NCI-H1436 treated with DMSO at 0.1 percent for 48 hours (cell line): Measurements from ENCODE around the gene PSAP.

ENCODE experiments used
- DNase-seq: peaks from one replicate; lab custom pipeline; 2025; lab: John Stamatoyannopoulos, UW

Gene PSAP

DNA sequence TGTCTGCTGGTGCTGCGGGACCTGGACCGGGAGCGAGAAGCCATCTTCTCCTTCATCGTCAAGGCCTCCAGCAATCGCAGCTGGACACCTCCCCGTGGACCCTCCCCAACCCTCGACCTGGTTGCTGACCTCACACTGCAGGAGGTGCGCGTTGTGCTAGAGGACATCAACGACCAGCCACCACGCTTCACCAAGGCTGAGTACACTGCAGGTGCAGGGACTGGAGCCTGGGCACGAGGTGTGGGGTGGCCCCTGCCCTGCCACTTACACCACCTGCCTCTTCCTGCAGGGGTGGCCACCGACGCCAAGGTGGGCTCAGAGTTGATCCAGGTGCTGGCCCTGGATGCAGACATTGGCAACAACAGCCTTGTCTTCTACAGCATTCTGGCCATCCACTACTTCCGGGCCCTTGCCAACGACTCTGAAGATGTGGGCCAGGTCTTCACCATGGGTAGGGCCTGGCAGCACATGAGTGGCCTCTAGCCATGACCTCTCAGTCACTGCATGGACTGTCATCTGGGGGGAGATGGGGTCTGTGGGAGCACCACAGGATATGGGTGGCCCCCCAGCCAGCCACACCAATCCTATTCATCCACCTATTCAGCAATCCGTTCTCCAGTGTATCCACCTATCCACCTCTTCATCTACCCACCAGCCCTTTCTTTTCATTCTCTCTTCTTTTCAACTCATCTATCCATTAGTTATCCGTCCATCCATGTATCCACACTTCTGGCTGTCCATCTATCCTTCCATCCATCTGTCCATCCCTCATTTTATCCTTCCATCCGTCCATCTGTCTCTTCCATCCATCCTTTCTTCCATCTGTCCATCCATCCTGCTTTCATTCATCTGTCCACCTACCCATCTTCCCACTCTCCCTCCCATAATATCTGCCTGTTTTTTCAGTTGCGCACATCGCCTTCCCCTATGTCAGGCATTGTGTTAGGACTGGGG is 43.2 kb downstream of the PSAP start:
- no peak for DNase-seq

DNA sequence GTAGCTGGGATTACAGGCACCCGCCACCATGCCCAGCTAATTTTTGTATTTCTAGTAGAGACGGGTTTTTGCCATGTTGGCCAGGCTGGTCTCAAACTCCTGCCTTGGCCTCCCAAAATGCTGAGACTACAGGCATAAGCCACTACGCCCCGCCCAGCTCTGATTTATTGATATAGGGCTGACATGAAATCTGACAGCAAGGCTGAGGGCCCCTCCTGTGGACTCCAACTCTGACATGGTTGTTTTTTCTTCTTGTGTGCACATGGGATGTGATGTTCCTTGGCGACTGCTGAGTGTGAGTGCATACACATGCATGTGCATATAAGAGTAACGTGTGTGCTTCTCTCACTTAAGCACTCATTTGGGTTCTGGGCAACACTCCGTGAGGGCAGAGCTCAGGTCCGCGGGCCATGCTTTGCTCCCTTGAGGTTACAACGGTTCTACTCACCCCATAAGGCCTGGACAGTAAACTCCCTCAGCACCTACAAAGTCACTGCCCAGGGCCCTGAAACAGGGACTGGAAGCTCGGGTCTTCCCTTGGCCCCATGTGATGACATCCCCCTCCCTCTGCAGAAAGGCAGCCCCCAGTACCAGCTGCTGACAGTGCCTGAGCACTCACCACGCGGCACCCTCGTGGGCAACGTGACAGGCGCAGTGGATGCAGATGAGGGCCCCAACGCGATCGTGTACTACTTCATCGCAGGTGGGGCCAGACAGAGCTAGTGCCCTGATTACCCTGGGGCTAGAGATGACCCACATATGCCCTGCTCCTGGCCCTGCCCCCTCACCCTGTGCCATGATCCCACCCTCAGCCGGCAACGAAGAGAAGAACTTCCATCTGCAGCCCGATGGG is 44.1 kb downstream of the PSAP start:
- DNase-seq, result no peak

DNA sequence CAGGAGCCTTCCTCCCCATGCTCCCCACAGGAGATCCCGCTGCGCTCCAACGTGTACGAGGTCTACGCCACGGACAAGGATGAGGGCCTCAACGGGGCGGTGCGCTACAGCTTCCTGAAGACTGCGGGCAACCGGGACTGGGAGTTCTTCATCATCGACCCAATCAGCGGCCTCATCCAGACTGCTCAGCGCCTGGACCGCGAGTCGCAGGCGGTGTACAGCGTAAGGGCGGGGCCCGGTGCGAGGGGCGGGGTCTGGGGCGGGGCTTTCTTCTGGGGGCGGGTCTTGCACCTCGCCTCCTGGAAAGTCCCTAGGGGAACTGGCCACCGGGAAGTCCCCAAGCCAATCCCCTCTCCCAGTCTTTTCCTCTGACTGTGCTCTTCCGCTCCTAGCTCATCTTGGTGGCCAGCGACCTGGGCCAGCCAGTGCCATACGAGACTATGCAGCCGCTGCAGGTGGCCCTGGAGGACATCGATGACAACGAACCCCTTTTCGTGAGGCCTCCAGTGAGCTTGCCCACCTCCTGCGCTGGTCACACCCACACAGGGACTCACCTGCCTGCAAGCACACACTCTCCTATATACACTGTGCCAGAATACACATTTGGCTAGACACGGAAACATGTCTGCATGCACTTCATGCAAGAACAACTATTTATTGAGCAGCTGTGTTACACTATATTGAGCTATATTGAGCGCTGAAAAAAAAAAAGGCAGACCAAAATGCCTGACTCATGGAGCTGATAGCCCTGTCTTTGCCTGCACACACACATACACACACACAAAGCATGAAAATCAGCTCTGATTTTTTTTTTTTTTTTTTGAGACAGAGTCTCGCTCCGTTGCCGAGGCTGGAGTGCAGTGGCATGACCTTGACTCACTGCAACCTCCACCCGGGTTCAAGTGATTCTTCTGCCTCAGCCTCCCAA is 45.0 kb downstream of the PSAP start:
- DNase-seq, result no peak

DNA sequence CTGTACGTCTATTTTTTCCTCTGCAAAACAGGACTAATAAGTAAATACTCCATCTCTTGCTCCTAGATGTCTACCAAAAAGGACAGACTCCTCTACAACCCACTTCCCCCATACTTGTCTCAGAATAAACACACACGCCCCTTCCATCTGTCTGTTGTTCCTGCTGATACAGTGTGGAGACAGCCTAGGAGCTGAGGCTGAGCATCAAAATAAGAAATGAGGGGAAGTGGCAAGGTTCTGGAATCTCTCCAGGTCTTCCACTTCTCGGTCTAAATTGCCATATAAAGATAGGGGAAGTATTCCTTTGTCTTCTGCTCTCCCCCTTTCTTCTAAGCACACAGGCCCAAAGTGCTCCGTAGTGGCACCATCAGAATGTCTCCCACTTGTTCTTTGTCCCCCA is 47.0 kb downstream of the PSAP start:
- no peak for DNase-seq

DNA sequence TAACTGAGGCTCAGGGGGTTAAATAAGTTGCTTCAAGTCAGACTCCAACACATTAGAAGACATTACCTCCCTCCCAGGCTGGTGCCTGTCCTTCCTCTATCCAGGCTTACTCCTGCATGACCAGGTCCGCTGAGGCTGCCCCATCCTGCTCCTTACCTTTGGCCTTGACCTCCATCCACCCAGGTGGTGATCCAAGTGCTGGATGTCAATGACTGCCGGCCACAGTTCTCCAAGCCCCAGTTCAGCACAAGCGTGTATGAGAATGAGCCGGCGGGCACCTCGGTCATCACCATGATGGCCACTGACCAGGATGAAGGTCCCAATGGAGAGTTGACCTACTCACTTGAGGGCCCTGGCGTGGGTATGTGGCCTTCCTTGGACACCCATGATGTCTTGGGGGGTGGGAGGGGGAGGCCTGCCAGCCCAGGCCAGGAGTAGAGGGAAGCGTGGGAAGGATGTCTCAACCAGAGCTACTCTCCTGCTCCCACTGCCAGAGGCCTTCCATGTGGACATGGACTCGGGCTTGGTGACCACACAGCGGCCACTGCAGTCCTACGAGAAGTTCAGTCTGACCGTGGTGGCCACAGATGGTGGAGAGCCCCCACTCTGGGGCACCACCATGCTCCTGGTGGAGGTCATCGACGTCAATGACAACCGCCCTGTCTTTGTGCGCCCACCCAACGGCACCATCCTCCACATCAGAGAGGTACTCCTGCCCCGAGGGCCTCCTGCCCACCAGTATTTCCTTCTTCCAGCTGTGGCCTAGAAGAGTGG is 48.1 kb downstream of the PSAP start:
- no peak for DNase-seq

DNA sequence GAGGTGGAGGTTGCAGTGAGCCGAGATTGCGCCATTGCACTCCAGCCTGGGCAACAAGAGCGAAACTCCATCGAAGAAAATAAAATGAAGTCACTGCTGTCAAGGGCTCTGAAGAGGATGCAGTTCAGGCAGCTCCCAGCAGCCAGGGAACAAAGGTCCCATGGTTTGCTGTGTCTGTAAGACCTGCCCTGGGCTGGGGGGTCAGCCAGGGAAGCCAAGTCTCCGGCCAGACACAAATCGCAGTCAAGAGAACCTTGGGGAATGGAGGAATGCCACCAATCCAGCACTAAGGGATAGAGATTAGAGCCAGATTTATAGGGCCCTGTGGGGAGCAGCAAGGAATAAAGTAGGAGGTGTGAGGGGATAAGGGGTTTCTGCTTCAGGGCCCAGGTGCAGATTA is 48.8 kb downstream of the PSAP start:
- no peak for DNase-seq

DNA sequence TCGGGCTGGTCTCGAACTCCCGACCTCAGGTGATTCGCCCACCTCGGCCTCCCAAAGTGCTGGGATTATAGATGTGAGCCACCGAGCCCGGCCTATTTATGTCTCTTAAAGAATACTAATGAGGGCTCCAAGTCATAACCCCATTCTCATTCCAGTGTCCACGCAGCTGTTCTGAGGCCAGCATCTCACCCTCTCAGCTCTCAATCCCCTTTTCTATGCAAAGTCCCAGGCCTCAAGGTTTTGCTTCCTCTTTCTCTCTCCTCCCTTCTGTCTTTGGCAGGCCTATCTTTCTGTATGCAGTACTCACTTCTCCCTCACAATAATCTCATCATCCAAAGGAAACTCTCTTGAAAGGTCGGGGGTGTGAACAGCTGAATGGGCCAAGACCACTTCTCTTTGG is 49.7 kb downstream of the PSAP start:
- no peak for DNase-seq

DNA sequence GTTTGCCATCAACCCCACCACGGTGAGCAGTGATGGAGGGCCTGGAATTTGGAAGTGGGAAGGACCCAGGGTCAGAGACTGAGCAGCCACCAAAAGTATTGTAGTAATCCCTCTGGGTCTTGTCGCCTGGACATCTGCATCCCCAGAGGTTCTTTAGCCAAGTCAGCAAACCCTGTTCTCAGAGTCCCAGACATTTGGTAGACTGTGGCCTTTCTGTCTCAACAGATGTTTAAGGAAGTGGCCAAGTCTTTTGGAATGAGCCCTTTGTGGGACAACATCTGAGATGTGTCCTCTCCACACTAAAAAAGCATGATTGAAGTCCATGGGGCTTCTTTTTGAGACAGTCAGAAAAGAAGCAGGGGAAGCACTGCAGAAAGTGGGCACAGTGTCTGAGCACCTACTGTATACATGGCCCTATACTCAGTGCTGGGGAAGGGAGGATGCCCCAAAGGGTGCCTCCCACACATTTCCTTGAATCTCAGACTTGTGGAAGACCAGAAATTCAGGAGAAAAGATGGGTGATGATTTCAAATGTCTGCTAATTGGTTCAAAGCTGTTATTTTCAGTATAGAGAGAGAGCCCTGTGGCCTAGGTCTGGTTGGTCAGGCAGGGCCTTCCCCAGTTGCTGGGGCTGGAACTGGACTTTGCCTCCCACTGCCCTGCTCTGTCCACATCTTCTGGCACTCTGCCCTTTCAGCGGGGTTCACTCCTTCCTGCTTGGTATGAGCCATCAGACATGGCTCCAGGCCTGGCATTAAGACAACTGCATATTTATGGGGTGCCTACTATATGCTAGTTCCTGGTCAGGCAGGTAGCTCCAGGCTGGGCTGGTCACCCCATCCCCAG is 51.2 kb downstream of the PSAP start:
- no peak for DNase-seq

DNA sequence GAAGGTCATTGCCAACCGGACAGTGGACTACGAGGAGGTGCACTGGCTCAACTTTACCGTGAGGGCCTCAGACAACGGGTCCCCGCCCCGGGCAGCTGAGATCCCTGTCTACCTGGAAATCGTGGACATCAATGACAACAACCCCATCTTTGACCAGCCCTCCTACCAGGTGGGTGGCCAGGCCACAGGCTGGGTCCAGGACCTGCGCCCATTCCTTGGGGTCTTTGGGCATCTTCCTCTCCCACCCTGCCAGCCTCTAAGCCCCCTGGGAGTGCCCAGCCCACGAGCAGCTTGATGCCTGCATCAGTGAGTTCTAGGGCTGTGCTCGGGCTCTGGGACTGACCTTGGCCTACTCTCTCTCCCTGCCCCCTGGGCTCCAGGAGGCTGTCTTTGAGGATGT is 51.9 kb downstream of the PSAP start:
- DNase-seq, result no peak

DNA sequence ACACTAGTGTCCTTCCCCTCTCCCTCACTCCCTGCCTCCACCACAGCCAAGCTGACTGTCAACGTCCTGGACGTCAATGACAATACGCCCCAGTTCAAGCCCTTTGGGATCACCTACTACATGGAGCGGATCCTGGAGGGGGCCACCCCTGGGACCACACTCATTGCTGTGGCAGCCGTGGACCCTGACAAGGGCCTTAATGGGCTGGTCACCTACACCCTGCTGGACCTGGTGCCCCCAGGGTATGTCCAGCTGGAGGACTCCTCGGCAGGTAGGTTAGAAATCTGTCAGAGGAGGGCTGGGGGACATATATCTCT is 52.8 kb downstream of the PSAP start:
- DNase-seq, result no peak

DNA sequence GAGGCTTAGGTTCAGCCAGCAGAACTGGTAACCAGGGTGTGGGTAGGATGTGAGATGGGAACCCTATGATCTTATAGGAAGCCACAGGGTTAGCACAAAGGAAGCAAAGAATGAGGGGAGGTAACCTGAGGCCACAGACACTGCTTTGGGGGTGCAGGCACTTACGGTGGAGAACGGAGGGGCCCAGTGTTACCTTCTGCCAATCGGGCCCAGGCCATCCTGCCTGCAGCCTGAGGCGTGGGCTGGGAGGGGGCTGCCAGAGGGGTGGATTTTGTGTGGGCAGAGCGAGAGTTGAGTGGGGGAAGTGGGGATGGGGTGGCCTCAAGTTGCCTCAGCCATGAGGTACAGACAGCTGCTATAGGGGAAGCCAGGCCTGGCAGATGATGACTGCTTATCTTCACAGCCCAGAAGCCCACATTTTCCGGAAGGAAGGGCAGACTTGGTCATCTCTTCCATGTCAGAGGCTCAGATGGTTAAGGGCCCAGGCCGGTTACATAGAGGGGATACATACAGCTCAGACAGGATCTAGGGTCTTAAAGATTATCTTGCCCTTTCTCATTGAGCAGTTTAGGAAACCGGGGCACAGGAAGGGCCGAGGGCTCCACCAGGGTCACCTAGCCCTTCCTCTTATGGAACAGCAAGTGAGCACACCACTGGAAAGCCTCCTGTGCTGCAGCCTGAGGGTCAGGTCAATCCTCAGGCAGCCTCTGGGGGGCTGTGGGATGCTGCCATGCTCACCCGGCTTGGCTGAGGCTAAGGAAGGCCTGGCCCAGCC is 53.3 kb downstream of the PSAP start:
- DNase-seq, result no peak

DNA sequence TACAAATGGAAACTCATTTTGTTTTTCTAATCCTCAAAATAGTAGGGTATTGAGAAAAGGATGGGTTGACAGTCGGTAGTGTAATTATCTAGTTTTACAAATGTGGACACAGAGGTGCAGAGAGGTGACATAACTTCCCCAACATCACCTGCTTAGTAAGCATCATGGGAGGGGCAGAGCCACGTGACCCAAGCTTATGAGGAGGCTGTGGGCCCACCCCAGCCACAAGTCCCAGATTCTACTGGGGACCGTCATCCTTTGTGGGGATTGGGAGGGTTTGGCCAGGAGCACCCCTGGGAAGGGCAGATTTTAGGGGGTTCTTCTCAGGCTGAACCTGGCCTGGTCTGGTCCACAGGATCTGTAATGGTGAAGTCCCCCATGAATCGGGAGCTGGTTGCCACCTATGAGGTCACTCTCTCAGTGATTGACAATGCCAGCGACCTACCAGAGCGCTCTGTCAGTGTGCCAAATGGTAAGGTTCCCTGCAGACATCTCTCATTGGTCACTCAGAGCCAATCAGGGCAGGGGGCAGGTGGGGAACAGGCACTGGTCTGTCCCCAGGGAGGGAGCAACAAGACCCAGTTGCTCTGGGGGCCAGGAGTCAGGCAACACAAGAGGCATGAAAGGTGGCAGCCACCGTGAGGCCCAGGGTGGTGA is 54.2 kb downstream of the PSAP start:
- no peak for DNase-seq

DNA sequence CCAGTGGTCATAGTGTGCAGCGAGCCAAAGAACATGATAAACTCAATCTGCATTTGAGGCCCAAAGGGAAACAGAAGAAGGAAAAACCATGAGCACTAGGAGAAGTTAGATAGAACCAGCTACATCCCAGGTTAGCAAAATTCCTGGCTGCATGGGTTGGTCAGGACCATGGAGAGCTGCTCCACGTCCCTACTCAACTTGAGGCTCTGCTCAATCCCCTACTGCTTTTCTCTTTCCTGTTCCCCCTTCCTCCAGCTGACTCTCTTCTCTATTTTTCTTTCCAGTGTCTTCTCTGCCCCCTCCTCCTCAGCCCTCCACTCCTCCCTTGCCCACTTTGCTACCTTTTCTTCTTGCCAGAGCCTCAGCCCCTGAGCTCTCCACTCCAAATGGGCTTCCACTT is 55.8 kb downstream of the PSAP start:
- no peak for DNase-seq

DNA sequence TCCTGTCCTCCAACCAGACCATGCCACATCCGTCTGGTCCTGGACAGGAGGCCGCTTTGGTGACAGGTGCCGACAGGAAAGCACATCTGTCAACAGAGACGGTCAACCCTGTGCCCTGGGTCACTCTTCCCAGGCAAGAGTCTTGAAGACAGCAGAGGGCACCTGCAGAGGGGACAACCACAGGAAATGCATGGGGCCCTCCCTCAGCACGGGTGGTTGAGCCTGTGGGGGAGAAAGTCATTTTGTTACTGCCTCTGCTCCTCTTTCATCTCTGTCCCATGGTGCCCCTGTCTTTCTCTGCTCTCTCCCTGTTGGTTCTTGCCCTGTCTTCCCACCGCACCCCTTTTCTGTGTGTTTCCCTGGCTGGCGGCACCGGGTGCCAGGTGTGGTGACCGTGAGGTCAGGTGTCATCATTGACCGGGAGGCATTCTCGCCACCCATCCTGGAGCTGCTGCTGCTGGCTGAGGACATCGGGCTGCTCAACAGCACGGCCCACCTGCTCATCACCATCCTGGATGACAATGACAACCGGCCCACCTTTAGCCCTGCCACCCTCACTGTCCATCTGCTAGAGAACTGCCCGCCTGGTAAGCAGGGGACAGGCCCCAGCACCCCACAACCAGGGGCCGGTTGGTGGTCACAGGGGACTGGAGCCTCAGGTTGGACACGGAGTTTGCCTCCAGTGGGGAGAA is 60.2 kb downstream of the PSAP start:
- DNase-seq, result no peak

DNA sequence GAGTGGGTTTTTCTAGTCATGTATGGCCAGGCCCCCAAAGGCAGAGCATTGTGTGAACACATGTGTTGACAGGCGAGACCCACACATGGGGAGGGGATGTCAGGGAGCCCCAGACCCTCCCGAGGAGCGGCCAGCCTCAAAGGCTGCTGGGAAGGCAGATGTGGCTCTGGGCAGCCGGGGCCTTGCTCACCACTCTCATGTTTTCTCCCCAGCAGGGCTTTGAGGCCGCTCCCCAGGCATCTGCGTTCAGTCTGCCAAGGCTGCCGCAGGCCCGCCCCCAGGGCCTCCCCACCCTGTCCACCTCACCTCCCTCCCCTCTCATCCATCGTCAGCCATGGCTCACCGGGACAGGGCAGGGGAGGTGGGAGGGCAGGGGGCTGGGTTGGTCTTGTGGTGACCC is 61.2 kb downstream of the PSAP start:
- DNase-seq, result no peak

DNA sequence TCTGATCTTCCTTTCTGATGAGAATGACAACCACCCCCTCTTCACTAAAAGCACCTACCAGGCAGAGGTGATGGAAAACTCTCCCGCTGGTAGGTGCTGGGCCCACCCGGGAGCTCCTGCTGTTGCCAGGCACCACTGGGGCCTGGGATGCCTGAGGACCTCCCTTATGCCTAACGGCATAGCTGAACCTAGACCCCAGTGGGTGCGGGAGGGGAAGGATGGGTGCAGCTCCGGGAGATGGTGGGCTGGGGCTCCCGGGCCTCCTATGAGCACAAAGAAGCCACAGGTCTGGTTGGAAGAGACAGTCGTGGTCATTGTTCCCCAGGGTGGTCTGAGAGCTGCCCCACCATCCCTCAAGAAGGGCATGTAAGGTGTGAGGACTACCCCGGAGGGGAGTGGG is 62.1 kb downstream of the PSAP start:
- DNase-seq, result no peak

DNA sequence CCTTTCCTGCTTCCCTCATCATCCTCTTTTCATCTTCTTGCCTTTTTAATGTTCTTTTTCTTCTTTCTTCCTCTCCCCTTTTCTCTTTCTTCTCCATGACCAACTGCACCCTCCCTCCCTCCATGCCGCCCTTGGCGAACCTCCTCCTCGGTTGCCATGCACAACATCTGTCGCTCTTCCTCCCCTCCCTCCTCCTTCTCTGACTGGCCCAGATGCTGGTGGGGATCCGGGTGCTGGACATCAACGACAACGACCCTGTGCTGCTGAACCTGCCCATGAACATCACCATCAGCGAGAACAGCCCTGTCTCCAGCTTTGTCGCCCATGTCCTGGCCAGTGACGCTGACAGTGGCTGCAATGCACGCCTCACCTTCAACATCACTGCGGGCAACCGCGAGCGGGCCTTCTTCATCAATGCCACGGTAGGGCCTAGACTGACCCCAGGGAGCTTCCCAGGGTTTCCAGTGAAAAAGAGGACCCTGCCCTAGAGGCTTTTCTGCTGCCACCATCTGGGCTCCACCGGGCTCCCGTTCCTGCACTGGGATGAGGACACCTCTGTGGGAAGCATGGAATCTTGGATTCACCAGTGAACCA is 66.3 kb downstream of the PSAP start:
- DNase-seq, result no peak
